H1 (cell line): Measurements from ENCODE around the gene GLRX. TPM values are rescaled to one million over a fixed set of nuclear protein-coding genes. Genes with fewer than 3 reads are reported as not detected.

Source experiments
- CTCF ChIA-PET: fragments of 300-600 bp; sonication (Branson Sonifier 250); formaldehyde crosslinking; loops from one replicate; lab custom pipeline; 2021; ENCODE audit not compliant: partially characterized antibody; lab: Charles Lee
- POLR2A ChIA-PET: fragments of 300-600 bp; sonication (Branson Sonifier 250); formaldehyde crosslinking; loops from one replicate; lab custom pipeline; 2021; ENCODE audit warnings: inconsistent platforms; ENCODE audit not compliant: partially characterized antibody; lab: Charles Lee
- DNase-seq, 2 experiments: peaks; one replicate each; pipeline versions ENCODE4 v3.0.0 to v3.0.0-alpha.2; 2010 to 2022; ENCODE audit warnings: low spot score in 2 of 2, low read depth in 1 of 2, mixed read lengths in 1 of 2
- FAIRE-seq: peaks from 2 replicates; lab custom pipeline; 2011; peaks lifted over from hg19 to GRCh38; lab: Jason Lieb, UNC
- H2AFZ ChIP-seq: 2 replicates; pipeline ENCODE4 v1.8.1; 2012; ENCODE audit warnings: low read length, inconsistent platforms
- H2AK5ac ChIP-seq: 2 replicates; pipeline ENCODE4 v1.6.1; 2013; ENCODE audit warnings: low read depth, low read length
- H2BK120ac ChIP-seq: replicated peaks from 2 replicates; pipeline ENCODE3; 2013; ENCODE audit warnings: low read depth, low read length, inconsistent platforms
- H2BK12ac ChIP-seq: 2 replicates; pipeline ENCODE4 v1.6.1; 2013; ENCODE audit warnings: low read depth, low read length
- H2BK15ac ChIP-seq: 2 replicates; pipeline ENCODE4 v1.6.1; 2013; ENCODE audit warnings: low read length
- H2BK20ac ChIP-seq: 2 replicates; pipeline ENCODE4 v1.6.1; 2013; ENCODE audit warnings: low read length
- H2BK5ac ChIP-seq: 2 replicates; pipeline ENCODE4 v1.6.1; 2013; ENCODE audit warnings: low read depth, low read length
- H3K14ac ChIP-seq: 2 replicates; pipeline ENCODE4 v1.6.1; 2013; ENCODE audit warnings: inconsistent platforms; ENCODE audit not compliant: insufficient read length
- H3K18ac ChIP-seq: 2 replicates; pipeline ENCODE4 v1.6.1; 2013; ENCODE audit warnings: low read length; ENCODE audit errors: extremely low read depth
- H3K23ac ChIP-seq: 2 replicates; pipeline ENCODE4 v1.6.1; 2013; ENCODE audit warnings: inconsistent platforms; ENCODE audit not compliant: insufficient read length
- H3K23me2 ChIP-seq: 2 replicates; pipeline ENCODE4 v1.6.1; 2013; ENCODE audit warnings: low read depth, low read length
- H3K27ac ChIP-seq: 2 replicates; pipeline ENCODE4 v1.6.1; 2011; ENCODE audit warnings: low read depth, low read length, inconsistent platforms
- H3K27me3 ChIP-seq, 4 experiments: replicated peaks in 1 of 4; 1 replicate in 1 of 4; 2 replicates in 3 of 4; pipeline versions ENCODE4 v1.6.1 to v1.8.1; 2011 to 2013; ENCODE audit warnings: low read length in 3 of 4, mild to moderate bottlenecking in 3 of 4, inconsistent platforms in 2 of 4, mixed read lengths in 2 of 4, moderate library complexity in 1 of 4; ENCODE audit not compliant: control insufficient read depth in 3 of 4, insufficient read depth in 3 of 4; ENCODE audit errors: extremely low read depth in 1 of 4
- H3K36me3 ChIP-seq, 4 experiments: 2 replicates each; pipeline versions ENCODE4 v1.6.1 to v1.8.1; 2011 to 2013; ENCODE audit warnings: mild to moderate bottlenecking in 4 of 4, low read length in 3 of 4, moderate library complexity in 2 of 4, control low read depth in 1 of 4, inconsistent platforms in 1 of 4; ENCODE audit not compliant: insufficient read depth in 4 of 4, control insufficient read depth in 2 of 4
- H3K4ac ChIP-seq: replicated peaks from 2 replicates; pipeline ENCODE3; 2013; ENCODE audit warnings: low read length, low read depth, mixed read lengths, inconsistent platforms; ENCODE audit not compliant: insufficient read length
- H3K4me1 ChIP-seq, 4 experiments: replicated peaks in 1 of 4; 1 replicate in 1 of 4; 2 replicates in 3 of 4; pipeline versions ENCODE4 v1.6.1 to v1.8.1; 2011 to 2013; ENCODE audit warnings: low read length in 3 of 4, inconsistent platforms in 2 of 4, mixed read lengths in 1 of 4; ENCODE audit not compliant: insufficient read depth in 4 of 4, control insufficient read depth in 3 of 4
- H3K4me2 ChIP-seq, 2 experiments: 2 replicates each; pipeline versions ENCODE4 v1.6.1 to v1.8.1; 2011 to 2013; ENCODE audit warnings: low read depth in 2 of 2, low read length in 2 of 2, control low read depth in 1 of 2, inconsistent platforms in 1 of 2, mild to moderate bottlenecking in 1 of 2; ENCODE audit not compliant: insufficient read depth in 1 of 2
- H3K4me3 ChIP-seq, 4 experiments: fragments of 200-600, 300-600 bp in 1 of 4; sonication (generic), shearing (Covaris generic), sonication (Bioruptor Twin) in 1 of 4; 2 replicates each; pipeline versions ENCODE4 v1.5.1 to v1.8.1; 2011 to 2016; ENCODE audit warnings: low read length in 4 of 4, low read depth in 3 of 4, control low read depth in 2 of 4, inconsistent platforms in 2 of 4, mild to moderate bottlenecking in 2 of 4, mixed read lengths in 1 of 4, moderate library complexity in 1 of 4; ENCODE audit not compliant: insufficient read depth in 2 of 4; ENCODE audit errors: extremely low read depth in 1 of 4
- H3K56ac ChIP-seq: replicated peaks from 2 replicates; pipeline ENCODE3; 2013; ENCODE audit warnings: low read depth, mild to moderate bottlenecking, mixed read lengths, low read length, inconsistent platforms; ENCODE audit not compliant: insufficient read length
- H3K79me1 ChIP-seq: 2 replicates; pipeline ENCODE4 v1.6.1; 2013; ENCODE audit warnings: low read depth, low read length, control low read depth
- H3K79me2 ChIP-seq, 2 experiments: 2 replicates each; pipeline versions ENCODE4 v1.6.1 to v1.8.1; 2012 to 2013; ENCODE audit warnings: low read length in 2 of 2, mild to moderate bottlenecking in 2 of 2, inconsistent platforms in 1 of 2; ENCODE audit not compliant: insufficient read depth in 2 of 2, control insufficient read depth in 1 of 2
- H3K9ac ChIP-seq, 4 experiments: replicated peaks in 1 of 4; 1 replicate in 1 of 4; 2 replicates in 3 of 4; pipeline versions ENCODE4 v1.6.1 to v1.8.1; 2011 to 2013; ENCODE audit warnings: low read depth in 3 of 4, low read length in 3 of 4, control low read depth in 2 of 4, mild to moderate bottlenecking in 2 of 4, moderate library complexity in 2 of 4, inconsistent platforms in 1 of 4; ENCODE audit errors: extremely low read depth in 1 of 4
- H3K9me3 ChIP-seq, 2 experiments: 2 replicates each; pipeline versions ENCODE4 v1.6.1 to v1.8.1; 2012 to 2013; ENCODE audit warnings: mild to moderate bottlenecking in 2 of 2, moderate library complexity in 2 of 2, control low read depth in 1 of 2, inconsistent platforms in 1 of 2, low read depth in 1 of 2, low read length in 1 of 2, mixed read lengths in 1 of 2; ENCODE audit not compliant: insufficient read depth in 2 of 2
- H4K20me1 ChIP-seq, 2 experiments: replicated peaks in 1 of 2; 2 replicates each; pipeline versions ENCODE3 to v1.8.1; 2011 to 2013; ENCODE audit warnings: inconsistent platforms in 2 of 2, low read length in 2 of 2, mild to moderate bottlenecking in 1 of 2; ENCODE audit not compliant: insufficient read depth in 2 of 2, control insufficient read depth in 1 of 2
- H4K5ac ChIP-seq: 2 replicates; pipeline ENCODE4 v1.6.1; 2013; ENCODE audit warnings: low read length, low read depth, mixed read lengths, inconsistent platforms; ENCODE audit not compliant: insufficient read length
- H4K8ac ChIP-seq: 2 replicates; pipeline ENCODE4 v1.8.0; 2013; ENCODE audit warnings: mild to moderate bottlenecking, moderate library complexity, low read length, inconsistent platforms; ENCODE audit not compliant: insufficient read depth; ENCODE audit errors: extremely low read depth
- H4K91ac ChIP-seq: replicated peaks from 2 replicates; pipeline ENCODE3; 2013; ENCODE audit warnings: low read length, mixed read lengths, inconsistent platforms; ENCODE audit not compliant: insufficient read length
- BACH1 ChIP-seq: IDR thresholded peaks from 2 replicates; pipeline ENCODE4 v1.6.1; 2012; ENCODE audit warnings: low read length, improper control_type of control experiment
- BCL11A ChIP-seq, 2 experiments: IDR thresholded peaks; one replicate each; pipeline ENCODE4 v1.6.1; 2011; ENCODE audit warnings: low read depth in 2 of 2, low read length in 2 of 2, mild to moderate bottlenecking in 2 of 2
- CEBPB ChIP-seq: IDR thresholded peaks from 2 replicates; pipeline ENCODE4 v1.6.1; 2012; ENCODE audit warnings: low read depth, low read length
- EGR1 ChIP-seq: IDR thresholded peaks from 2 replicates; pipeline ENCODE4 v1.6.1; 2011; ENCODE audit warnings: low read depth, low read length, borderline replicate concordance
- EZH2 ChIP-seq: fragments of 200-600 bp; sonication (generic); IDR thresholded peaks from 2 replicates; pipeline ENCODE4 v1.7.1; 2012; ENCODE audit warnings: low read depth, mild to moderate bottlenecking, moderate library complexity, low read length, inconsistent platforms; ENCODE audit not compliant: severe bottlenecking
- KDM5A ChIP-seq: fragments of 200-600 bp; IDR thresholded peaks from 2 replicates; pipeline ENCODE4 v1.7.1; 2012; ENCODE audit warnings: mild to moderate bottlenecking, low read length, inconsistent platforms, mixed read lengths
- MAFK ChIP-seq: IDR thresholded peaks from 2 replicates; pipeline ENCODE4 v1.6.1; 2012; ENCODE audit warnings: low read depth, mild to moderate bottlenecking, improper control_type of control experiment, low read length
- PHF8 ChIP-seq: fragments of 200-600 bp; sonication (generic); conservative IDR thresholded peaks from 2 replicates; pipeline ENCODE4 v1.7.1; 2012; ENCODE audit warnings: low read depth, mild to moderate bottlenecking, inconsistent platforms, low read length, moderate library complexity
- POU5F1 ChIP-seq: IDR thresholded peaks from 2 replicates; pipeline ENCODE4 v1.6.1; 2011; ENCODE audit warnings: low read depth, mild to moderate bottlenecking, low read length, moderate library complexity
- RNF2 ChIP-seq: fragments of 200-900, 300-1000 bp; sonication (generic); IDR thresholded peaks from 2 replicates; pipeline ENCODE4 v1.7.1; 2016; ENCODE audit warnings: borderline replicate concordance, low read depth, mild to moderate bottlenecking, antibody characterized with exemption, low read length; ENCODE audit not compliant: poor library complexity, severe bottlenecking; ENCODE audit errors: missing control alignments
- SP1 ChIP-seq: IDR thresholded peaks from 2 replicates; pipeline ENCODE4 v1.6.1; 2011; ENCODE audit warnings: low read depth, low read length
- TBP ChIP-seq: IDR thresholded peaks from 2 replicates; pipeline ENCODE4 v1.6.1; 2011; ENCODE audit warnings: low read depth, low read length, improper control_type of control experiment
- TEAD4 ChIP-seq: IDR thresholded peaks from 2 replicates; pipeline ENCODE4 v1.6.1; 2012; ENCODE audit warnings: low read depth, low read length, inconsistent platforms, mixed read lengths
- USF2 ChIP-seq: IDR thresholded peaks from 2 replicates; pipeline ENCODE4 v1.6.1; 2011; ENCODE audit warnings: low read length, improper control_type of control experiment
- WGBS, 2 experiments: shearing (Covaris generic) in 1 of 2; methylation state at CpG; one replicate each; pipeline versions ENCODE4 v1.1.6 to v1.1.7; 2013 to 2015; ENCODE audit warnings: low lambda C conversion rate in 2 of 2, mixed read lengths in 2 of 2, inconsistent platforms in 1 of 2, low coverage in 1 of 2, missing lambda C conversion rate in 1 of 2; ENCODE audit not compliant: insufficient replicate concordance in 2 of 2, insufficient coverage in 1 of 2, insufficient read length in 1 of 2; ENCODE audit errors: extremely low coverage in 1 of 2, missing lambda C conversion rate in 1 of 2; 5-methylcytosine and 5-hydroxymethylcytosine counted together
- polyA plus RNA-seq, 7 experiments: library from polyadenylated mRNA; depleted of rRNA in 3 of 7; stranded (reverse) in 5 of 7; unstranded in 2 of 7; fragments of >200 nt in 5 of 7; fragments of 200-250 nt in 2 of 7; gene quantifications; 1 replicate in 5 of 7; 2 replicates in 1 of 7; 4 replicates in 1 of 7; pipeline versions ENCODE4 v1.2.1 to v1.2.3, GENCODE V29; 2011 to 2013; ENCODE audit warnings: missing spikeins in 2 of 7, mixed read lengths in 2 of 7
- total RNA-seq: library from RNA; stranded (reverse); fragmentation: NEBNext Ultra II Directional; extraction: Animal tissue kit (Norgen Biotek cat#: 25700); gene quantifications from 2 replicates; pipeline ENCODE4 v1.2.1, GENCODE V29; 2021

Gene GLRX
- total and polyA plus RNA-seq, 2 of the 8 experiments (the other 6 are each of a cell fraction or from before 2014, with no cell fraction given), result 22.9 to 31.2 TPM

GRCh38 chr5:95806687-95807086 is 15.8 kb downstream of the GLRX start:
- Histone ChIP-seq H3K79me1 (no peaks in the 10 kb centered on the region), H2AK5ac (no peak overlapping the region), H3K18ac (no peak overlapping the region), H4K20me1 (no peaks in the 10 kb centered on the region), H3K23ac (no peak overlapping the region), H3K79me2 (no peaks in the 10 kb centered on the region), H2BK15ac (no peak overlapping the region), H3K4me2 (no peak overlapping the region), H4K5ac (no peak overlapping the region), H3K27me3 (no peaks in the 10 kb centered on the region), H4K8ac (no peak overlapping the region), H2BK20ac (no peak overlapping the region), H3K56ac (no peak overlapping the region), H3K9ac (no peak overlapping the region), H3K23me2 (no peaks in the 10 kb centered on the region), H3K14ac (no peak overlapping the region), H2BK5ac (no peak overlapping the region), H2BK120ac (no peak overlapping the region), H3K36me3 (no peaks in the 10 kb centered on the region), H3K4ac (no peak overlapping the region), H3K4me1 (peaks cover 0 to 14% (median 5%) of the 10 kb centered on the region in 4 experiments; a peak in 3 of 7 replicates), H2BK12ac (no peak overlapping the region), H4K91ac (no peak overlapping the region), H2AFZ (no peak overlapping the region), H3K9me3 (no peaks in the 10 kb centered on the region), H3K27ac (no peak overlapping the region), H3K4me3 (no peak overlapping the region)
- CTCF ChIA-PET, result interaction anchor here (1.4 to 2.3 kb wide), 4 partner anchors 10 to 43 kb away, joined by 3 to 9 read pairs (median 4); no protein-coding TSS in a partner anchor
- POLR2A ChIA-PET, result no interaction called here
- WGBS, 2 experiments, result 88% methylated on average over 7 of the region's 7 CpGs; no CpG with 5 or more reads in 1 of the 2 experiments
- FAIRE-seq (no peak), DNase-seq (no peak)
- TF ChIP-seq KDM5A (no peak), BCL11A (IDR thresholded peaks at IDR 0.05; ENCODE audit: low read depth in 2 of 2, low read length in 2 of 2) (no peak), RNF2 (no peak), PHF8 (no peak), CEBPB (no peak), TBP (no peak), USF2 (no peak), SP1 (no peak), EZH2 (no peak), BACH1 (no peak), POU5F1 (no peak), EGR1 (no peak), TEAD4 (no peak), MAFK (no peak)
